GM18505 (cell line): Measurements from ENCODE around the gene FSIP2.

Experiments
- ATAC-seq: cut with Tn5 transposase; IDR thresholded peaks from one replicate; pipeline ENCODE4 v1.9.1; 2021; ENCODE audit not compliant: unreplicated experiment
- POLR2A ChIP-seq: IDR thresholded peaks from 4 replicates; pipeline ENCODE4 v1.6.1; 2011; ENCODE audit warnings: borderline replicate concordance; ENCODE audit not compliant: insufficient read depth, insufficient read length; ENCODE audit errors: extremely low read depth

Gene FSIP2

GRCh38 chr2:185785851-185786473 is 47.4 kb downstream of the FSIP2 start:
- peak; percentile 80 for ATAC-seq
- no peak for TF ChIP-seq POLR2A

GRCh38 chr2:185787227-185788145 is 48.9 kb downstream of the FSIP2 start:
- no peak for ATAC-seq
- no peak for TF ChIP-seq POLR2A

- ATAC-seq, result no peak
- TF ChIP-seq POLR2A, result no peak
These were observed 51.8 kb downstream of the FSIP2 start for GRCh38 chr2:185790361-185790760.

DNA sequence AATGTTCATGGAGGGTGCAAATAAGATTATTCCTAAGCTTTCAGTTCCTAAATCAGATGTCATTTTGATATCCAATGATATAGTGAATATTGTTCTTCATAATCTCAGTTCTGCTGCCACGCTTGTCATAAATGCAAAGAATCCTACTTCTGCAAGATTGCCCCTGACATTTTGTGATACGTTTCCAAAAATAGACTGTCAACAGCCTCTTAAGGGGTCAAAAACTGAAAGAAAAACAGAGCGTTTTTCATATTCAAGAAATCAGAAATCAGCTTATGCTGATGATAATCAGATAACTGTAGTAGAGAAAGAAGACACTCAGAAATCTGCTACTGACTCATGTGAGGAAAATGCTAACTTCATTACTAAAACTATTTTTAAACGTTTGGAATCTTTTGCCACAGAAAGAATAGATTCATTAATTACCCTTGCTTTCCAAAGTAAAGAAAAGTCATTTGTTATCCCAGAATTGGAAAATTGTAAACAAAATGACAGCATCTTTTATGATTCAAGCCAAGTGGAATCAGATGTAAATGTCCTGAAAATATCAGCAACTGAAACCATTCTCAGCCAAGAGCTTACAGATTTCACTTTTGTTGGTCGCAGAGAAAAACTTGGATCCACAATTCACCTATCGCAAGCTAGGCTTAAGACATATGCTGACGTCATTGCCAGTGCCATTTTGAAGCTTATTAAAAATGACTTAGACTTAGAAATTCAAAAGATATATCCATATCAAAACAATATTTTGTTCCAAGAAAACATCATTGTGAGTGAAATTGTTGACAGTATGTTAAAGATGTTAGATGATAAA is 55.1 kb downstream of the FSIP2 start:
- no peak for TF ChIP-seq POLR2A
- no peak for ATAC-seq

DNA sequence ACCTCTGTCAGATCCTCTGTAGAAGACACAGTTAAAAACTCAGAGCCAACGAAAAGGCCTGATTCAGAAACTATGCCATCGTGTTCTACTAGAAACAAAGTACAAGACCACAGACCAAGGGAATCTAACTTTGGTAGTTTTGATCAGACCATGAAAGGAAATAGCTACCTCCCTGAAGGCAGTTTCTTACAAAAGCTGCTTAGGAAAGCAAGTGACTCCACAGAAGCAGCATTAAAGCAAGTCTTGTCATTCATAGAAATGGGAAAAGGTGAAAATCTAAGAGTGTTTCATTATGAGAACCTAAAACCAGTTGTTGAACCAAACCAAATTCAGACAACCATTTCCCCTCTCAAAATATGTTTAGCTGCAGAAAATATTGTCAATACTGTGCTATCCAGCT is 58.2 kb downstream of the FSIP2 start:
- no peak for ATAC-seq
- TF ChIP-seq POLR2A, result no peak

DNA sequence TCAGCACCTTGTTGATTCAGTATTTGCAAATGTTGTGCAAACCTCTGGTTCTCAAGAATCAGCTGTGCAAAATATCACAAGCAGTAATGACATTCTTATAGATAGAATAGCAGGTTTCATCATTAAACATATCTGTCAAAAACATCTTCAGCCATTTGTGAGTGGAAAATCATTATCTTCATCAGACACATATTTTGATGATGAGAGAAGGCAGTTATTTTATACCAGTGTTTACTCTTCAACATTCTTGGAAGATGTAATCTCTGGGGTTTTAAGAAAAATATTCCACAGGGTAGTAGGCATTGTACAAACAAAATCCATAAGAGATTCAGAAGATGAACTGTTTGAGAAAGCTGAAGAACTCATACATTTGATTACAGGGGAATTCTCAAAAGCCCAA is 64.3 kb downstream of the FSIP2 start:
- no peak for TF ChIP-seq POLR2A
- ATAC-seq, result no peak

DNA sequence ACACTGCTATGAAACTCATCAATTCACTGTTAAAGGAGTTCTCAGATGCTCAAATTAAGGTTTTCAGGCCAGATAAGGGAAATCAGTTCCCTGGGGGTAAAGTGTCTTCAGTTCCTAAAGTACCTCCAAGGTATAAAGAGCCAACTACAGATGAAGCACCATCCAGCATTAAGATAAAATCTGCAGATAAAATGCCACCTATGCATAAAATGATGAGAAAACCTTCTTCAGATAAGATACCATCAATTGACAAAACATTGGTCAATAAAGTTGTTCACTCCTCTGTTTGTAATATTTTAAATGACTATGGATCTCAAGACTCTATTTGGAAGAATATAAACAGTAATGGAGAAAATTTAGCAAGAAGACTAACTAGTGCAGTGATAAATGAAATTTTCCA is 68.2 kb downstream of the FSIP2 start:
- TF ChIP-seq POLR2A, result no peak
- no peak for ATAC-seq

DNA sequence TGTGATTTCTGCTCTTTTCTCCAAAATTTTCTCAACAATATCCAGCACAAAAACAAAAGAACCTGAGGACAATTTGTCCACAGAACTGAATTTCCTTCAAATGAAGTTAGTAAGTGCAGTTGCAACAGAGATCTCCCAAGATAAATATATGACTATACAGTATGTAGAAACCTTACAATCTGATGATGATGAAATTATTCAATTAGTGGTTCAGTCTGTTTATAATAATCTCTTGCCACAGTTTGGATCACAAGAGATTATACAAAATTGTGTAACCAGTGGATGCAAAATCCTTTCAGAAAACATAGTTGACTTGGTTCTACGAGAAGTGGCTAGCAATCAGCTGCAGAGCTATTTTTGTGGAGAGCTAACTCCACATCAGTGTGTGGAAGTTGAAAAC is 68.7 kb downstream of the FSIP2 start:
- no peak for ATAC-seq
- TF ChIP-seq POLR2A, result no peak

DNA sequence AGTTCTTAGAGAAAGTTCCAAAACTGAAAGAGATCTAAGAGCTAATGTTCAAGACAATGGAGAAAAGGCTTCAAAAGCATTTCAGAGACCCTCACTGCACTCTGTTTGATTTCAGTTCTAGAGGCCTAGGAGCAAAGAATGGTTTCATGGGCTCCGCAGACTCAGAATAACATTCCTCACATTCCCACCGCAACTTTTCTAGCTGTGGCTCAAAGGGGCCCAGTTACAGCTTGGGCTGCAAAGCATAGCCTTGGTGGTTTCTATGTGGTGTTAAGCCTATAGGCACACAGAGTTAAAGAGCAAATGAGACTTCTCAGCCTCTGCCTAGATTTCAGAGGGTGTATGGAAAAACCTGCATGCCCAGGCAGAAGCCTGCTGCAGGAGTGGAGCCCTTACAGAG is 73.0 kb downstream of the FSIP2 start:
- no peak for TF ChIP-seq POLR2A
- ATAC-seq, result no peak

DNA sequence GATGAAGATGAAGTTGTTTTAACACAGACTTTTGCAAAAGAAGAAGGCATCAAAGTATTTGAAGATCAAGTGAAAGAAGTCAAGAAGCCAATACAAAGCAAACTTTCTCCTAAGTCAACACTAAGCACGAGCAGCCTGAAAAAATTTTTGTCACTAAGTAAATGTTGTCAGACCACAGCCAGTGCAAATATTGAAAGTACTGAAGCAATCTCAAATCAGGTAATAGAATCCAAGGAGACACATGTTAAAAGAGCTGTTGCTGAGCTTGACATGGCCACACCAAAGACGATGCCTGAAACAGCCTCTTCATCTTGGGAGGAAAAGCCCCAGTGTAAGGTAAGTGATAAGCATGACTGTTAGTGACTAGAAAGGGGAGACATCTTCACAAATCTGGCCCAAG is 75.1 kb downstream of the FSIP2 start:
- TF ChIP-seq POLR2A, result no peak
- ATAC-seq, result no peak

GRCh38 chr2:185817991-185818390 is 79.4 kb downstream of the FSIP2 start:
- no peak for TF ChIP-seq POLR2A
- no peak for ATAC-seq

DNA sequence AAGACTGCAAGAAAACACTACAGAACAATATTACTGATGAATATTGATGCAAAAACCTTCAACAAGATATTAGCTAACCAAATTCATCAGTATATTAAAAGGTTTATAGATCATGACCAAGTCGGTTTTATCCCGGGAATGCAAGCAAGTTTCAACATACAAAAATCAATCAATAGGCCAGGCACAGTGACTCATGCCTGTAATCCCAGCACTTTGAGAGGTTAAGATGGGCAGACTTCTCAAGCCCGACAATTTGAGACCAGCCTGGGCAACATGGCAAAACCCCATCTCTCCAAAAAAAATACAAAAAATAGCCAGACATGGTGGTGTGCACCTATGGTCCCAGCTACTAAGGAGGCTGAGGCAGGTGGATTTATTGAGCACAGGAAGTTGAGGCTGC is 82.9 kb downstream of the FSIP2 start:
- no peak for ATAC-seq
- no peak for TF ChIP-seq POLR2A

- TF ChIP-seq POLR2A, result no peak
- no peak for ATAC-seq
These were observed 85.2 kb downstream of the FSIP2 start for GRCh38 chr2:185823773-185824172.

GRCh38 chr2:185825557-185825956 is 87.0 kb downstream of the FSIP2 start:
- TF ChIP-seq POLR2A, result no peak
- ATAC-seq, result no peak

- ATAC-seq, result no peak
- no peak for TF ChIP-seq POLR2A
These were observed 89.7 kb downstream of the FSIP2 start for GRCh38 chr2:185828326-185828725.
